Neuronal stem cell (in vitro differentiated cells): ENCODE measurements around the gene EFNA5.

Experiments
- DNase-seq: peaks from one replicate; pipeline ENCODE4 v3.0.0-alpha.2; 2013; ENCODE audit warnings: low spot score
- H2AFZ ChIP-seq: one replicate; pipeline ENCODE4 v1.6.1; 2013; ENCODE audit warnings: mild to moderate bottlenecking, low read length, inconsistent platforms
- H2AK5ac ChIP-seq: 2 replicates; pipeline ENCODE4 v1.6.1; 2013; ENCODE audit warnings: low read depth, mild to moderate bottlenecking, inconsistent platforms, low read length, moderate library complexity, mixed read lengths
- H2BK120ac ChIP-seq: 2 replicates; pipeline ENCODE4 v1.6.1; 2013; ENCODE audit warnings: low read depth, mild to moderate bottlenecking, inconsistent platforms, low read length, moderate library complexity, mixed read lengths
- H2BK12ac ChIP-seq: one replicate; pipeline ENCODE4 v1.6.1; 2013; ENCODE audit warnings: low read length, inconsistent platforms
- H2BK15ac ChIP-seq: 2 replicates; pipeline ENCODE4 v1.6.1; 2013; ENCODE audit warnings: mild to moderate bottlenecking, low read length, inconsistent platforms, mixed read lengths
- H2BK5ac ChIP-seq: one replicate; pipeline ENCODE4 v1.6.1; 2013; ENCODE audit warnings: inconsistent platforms, mild to moderate bottlenecking, low read length, moderate library complexity
- H3K14ac ChIP-seq: one replicate; pipeline ENCODE4 v1.6.1; 2013; ENCODE audit warnings: low read length, inconsistent platforms
- H3K18ac ChIP-seq: 2 replicates; pipeline ENCODE4 v1.6.1; 2013; ENCODE audit warnings: low read length, inconsistent platforms
- H3K23ac ChIP-seq: 2 replicates; pipeline ENCODE4 v1.6.1; 2013; ENCODE audit warnings: low read depth, mild to moderate bottlenecking, mixed read lengths, low read length, inconsistent platforms; ENCODE audit not compliant: poor library complexity
- H3K27ac ChIP-seq: replicated peaks from 3 replicates; pipeline ENCODE4 v1.5.1; 2013; ENCODE audit warnings: low read length, inconsistent platforms
- H3K27me3 ChIP-seq, 3 experiments: 2 replicates each; pipeline ENCODE4 v1.6.1; 2013; ENCODE audit warnings: low read length in 3 of 3, mild to moderate bottlenecking in 2 of 3, inconsistent platforms in 1 of 3, low read depth in 1 of 3, mixed read lengths in 1 of 3, moderate library complexity in 1 of 3; ENCODE audit not compliant: control insufficient read depth in 3 of 3, insufficient read depth in 3 of 3
- H3K36me3 ChIP-seq, 2 donors: replicated peaks in 1 of 2; 2 replicates each; pipeline ENCODE4 v1.6.1; 2013; ENCODE audit warnings: low read length in 2 of 2; ENCODE audit not compliant: control insufficient read depth in 2 of 2, insufficient read depth in 2 of 2
- H3K4ac ChIP-seq: 2 replicates; pipeline ENCODE4 v1.6.1; 2013; ENCODE audit warnings: inconsistent platforms, mild to moderate bottlenecking, low read length, moderate library complexity
- H3K4me1 ChIP-seq, 2 donors: 1 replicate in 1 of 2; 2 replicates in 1 of 2; pipeline ENCODE4 v1.6.1; 2013; ENCODE audit warnings: low read length in 2 of 2, low read depth in 1 of 2; ENCODE audit not compliant: control insufficient read depth in 2 of 2, insufficient read depth in 1 of 2
- H3K4me2 ChIP-seq: one replicate; pipeline ENCODE4 v1.6.1; 2013; ENCODE audit warnings: mild to moderate bottlenecking, low read length, inconsistent platforms; ENCODE audit not compliant: insufficient read depth, poor library complexity, severe bottlenecking
- H3K4me3 ChIP-seq, 2 donors: 2 replicates each; pipeline ENCODE4 v1.5.1; 2013; ENCODE audit warnings: low read length in 2 of 2, mild to moderate bottlenecking in 2 of 2, inconsistent platforms in 1 of 2, moderate library complexity in 1 of 2
- H3K79me1 ChIP-seq: one replicate; pipeline ENCODE4 v1.6.1; 2013; ENCODE audit warnings: low read depth, mild to moderate bottlenecking, inconsistent platforms, low read length, moderate library complexity
- H3K9ac ChIP-seq: one replicate; pipeline ENCODE4 v1.6.1; 2013; ENCODE audit warnings: mild to moderate bottlenecking, low read depth, low read length, inconsistent platforms; ENCODE audit not compliant: poor library complexity
- H3K9me3 ChIP-seq, 2 donors: replicated peaks in 1 of 2; 2 replicates each; pipeline versions ENCODE3 to v1.6.1; 2013; ENCODE audit warnings: low read length in 2 of 2, mild to moderate bottlenecking in 2 of 2, inconsistent platforms in 1 of 2, low read depth in 1 of 2, mixed read lengths in 1 of 2, moderate library complexity in 1 of 2; ENCODE audit not compliant: control insufficient read depth in 2 of 2, insufficient read depth in 1 of 2
- H4K8ac ChIP-seq: one replicate; pipeline ENCODE4 v1.6.1; 2013; ENCODE audit warnings: low read depth, mild to moderate bottlenecking, inconsistent platforms, low read length, moderate library complexity
- H4K91ac ChIP-seq: one replicate; pipeline ENCODE4 v1.6.1; 2013; ENCODE audit warnings: low read length, low read depth, mild to moderate bottlenecking, inconsistent platforms; ENCODE audit not compliant: poor library complexity
- WGBS, 2 donors: extraction: QIAGEN DNeasy Blood & Tissue Kit; methylation state at CpG; one replicate each; pipeline ENCODE4 v1.1.7; 2013; ENCODE audit warnings: missing lambda C conversion rate in 2 of 2, mixed read lengths in 1 of 2; ENCODE audit not compliant: insufficient read length in 2 of 2, insufficient replicate concordance in 1 of 2; ENCODE audit errors: extremely low coverage in 2 of 2; 5-methylcytosine and 5-hydroxymethylcytosine counted together

The EFNA5 gene

DNA sequence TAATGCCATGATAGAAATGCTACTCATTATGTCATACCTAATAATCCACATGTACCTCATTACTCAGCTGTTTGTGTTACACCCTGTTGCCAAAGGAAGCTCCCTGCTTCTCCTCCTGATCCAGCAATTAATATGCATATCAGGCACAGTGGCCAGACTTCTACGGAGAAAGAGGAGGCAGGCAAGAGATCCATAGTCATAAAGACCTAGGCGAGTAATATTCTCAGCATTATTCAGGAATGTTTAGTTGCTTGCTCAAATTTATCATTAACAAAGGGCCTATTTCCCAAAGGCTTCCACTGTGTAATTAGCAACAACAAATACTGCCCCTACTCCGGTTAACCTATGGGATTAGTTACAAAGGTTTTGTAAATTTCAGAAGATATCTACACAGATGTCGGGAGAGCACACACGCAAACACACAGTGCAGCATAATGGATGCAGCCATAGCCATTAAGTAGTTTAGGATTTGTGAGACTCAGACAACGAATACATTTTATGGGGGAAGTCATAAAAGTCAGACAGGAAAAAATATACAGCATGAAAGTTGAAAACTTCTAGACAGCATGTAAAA is 192.6 kb downstream of the EFNA5 start:
- no peak overlapping the region for H3K14ac ChIP-seq
- no peak overlapping the region for H2BK15ac ChIP-seq
- H3K4ac ChIP-seq: no peak overlapping the region
- H3K27me3 ChIP-seq: no peaks in the 10 kb centered on the region
- peaks cover 4 to 23% of the 10 kb centered on the region in 2 donors for H3K36me3 ChIP-seq
- H3K4me2 ChIP-seq: no peak overlapping the region
- H4K8ac ChIP-seq: no peak overlapping the region
- no peak overlapping the region for H2BK12ac ChIP-seq
- no peak overlapping the region for H3K18ac ChIP-seq
- no peak for DNase-seq
- H3K27ac ChIP-seq: no peak overlapping the region
- no peak overlapping the region for H2BK5ac ChIP-seq
- peaks cover 11 to 17% of the 10 kb centered on the region in 2 donors for H3K4me1 ChIP-seq
- no peak overlapping the region for H3K4me3 ChIP-seq
- H3K9ac ChIP-seq: no peak overlapping the region
- WGBS, 2 donors: no CpG with 5 or more reads among the region's 6 CpGs
- H3K79me1 ChIP-seq: peaks cover 2% of the 10 kb centered on the region
- no peak overlapping the region for H4K91ac ChIP-seq
- H2BK120ac ChIP-seq: no peak overlapping the region
- no peak overlapping the region for H2AK5ac ChIP-seq
- no peaks in the 10 kb centered on the region for H3K9me3 ChIP-seq
- H3K23ac ChIP-seq: no peak overlapping the region
- no peak overlapping the region for H2AFZ ChIP-seq

DNA sequence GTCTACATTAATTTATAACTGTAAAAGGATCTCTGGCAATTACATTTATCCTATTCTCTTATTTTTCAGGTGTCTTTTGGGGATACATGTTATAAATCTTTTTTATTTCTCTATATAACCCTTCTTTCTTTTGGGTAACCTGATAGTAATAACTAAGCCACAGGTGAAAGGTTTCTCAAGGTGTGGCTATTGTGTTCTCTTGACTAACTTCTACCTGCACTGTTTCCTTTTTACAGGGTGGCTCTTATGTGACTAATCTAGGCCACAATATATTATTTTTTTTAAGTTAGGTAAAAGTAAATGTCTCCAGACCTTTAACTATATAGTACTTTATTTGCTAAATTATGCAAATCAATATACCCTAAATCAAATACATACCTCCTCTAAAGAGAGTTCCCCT is 193.2 kb downstream of the EFNA5 start:
- H2BK12ac ChIP-seq: no peak overlapping the region
- H2BK15ac ChIP-seq: no peak overlapping the region
- H3K4ac ChIP-seq: no peak overlapping the region
- no peak overlapping the region for H4K91ac ChIP-seq
- no peak overlapping the region for H2AK5ac ChIP-seq
- no peaks in the 10 kb centered on the region for H3K9me3 ChIP-seq
- no peak overlapping the region for H4K8ac ChIP-seq
- H3K4me2 ChIP-seq: no peak overlapping the region
- H3K18ac ChIP-seq: no peak overlapping the region
- peaks cover 15 to 19% of the 10 kb centered on the region in 2 donors for H3K4me1 ChIP-seq
- H3K27ac ChIP-seq: no peak overlapping the region
- no peak overlapping the region for H3K4me3 ChIP-seq
- no peak overlapping the region for H2BK120ac ChIP-seq
- no peak overlapping the region for H3K23ac ChIP-seq
- no peaks in the 10 kb centered on the region for H3K27me3 ChIP-seq
- no peak overlapping the region for H2BK5ac ChIP-seq
- H3K79me1 ChIP-seq: peaks cover 2% of the 10 kb centered on the region
- no peak overlapping the region for H3K14ac ChIP-seq
- no peak overlapping the region for H2AFZ ChIP-seq
- no peak overlapping the region for H3K9ac ChIP-seq
- DNase-seq: no peak
- H3K36me3 ChIP-seq: peaks cover 4 to 23% of the 10 kb centered on the region in 2 donors

GRCh38 chr5:107476783-107477182 is 194.0 kb downstream of the EFNA5 start:
- Histone ChIP-seq H4K8ac (no peak overlapping the region), H3K4me2 (no peak overlapping the region), H3K14ac (no peak overlapping the region), H3K9ac (no peak overlapping the region), H3K4ac (no peak overlapping the region), H3K23ac (no peak overlapping the region), H3K18ac (no peak overlapping the region), H2BK15ac (no peak overlapping the region), H3K27ac (no peak overlapping the region), H4K91ac (no peak overlapping the region), H3K9me3 (no peaks in the 10 kb centered on the region), H3K27me3 (no peaks in the 10 kb centered on the region), H2AK5ac (no peak overlapping the region), H3K4me1 (peaks cover 15 to 20% of the 10 kb centered on the region in 2 donors), H3K36me3 (peaks cover 4 to 23% of the 10 kb centered on the region in 2 donors), H2BK120ac (no peak overlapping the region), H3K4me3 (no peak overlapping the region), H2BK12ac (no peak overlapping the region), H2BK5ac (no peak overlapping the region), H3K79me1 (peaks cover 2% of the 10 kb centered on the region), H2AFZ (no peak overlapping the region)
- WGBS, 2 donors: no CpG with 5 or more reads among the region's 1 CpG
- no peak for DNase-seq

- Histone ChIP-seq H3K9me3 (no peaks in the 10 kb centered on the region), H3K4me1 (peaks cover 23% of the 10 kb centered on the region in 2 donors), H3K4me3 (no peak overlapping the region), H3K18ac (no peak overlapping the region), H3K79me1 (peaks cover 2% of the 10 kb centered on the region), H3K14ac (no peak overlapping the region), H2BK15ac (no peak overlapping the region), H4K91ac (no peak overlapping the region), H3K4ac (no peak overlapping the region), H3K23ac (no peak overlapping the region), H2BK5ac (no peak overlapping the region), H2AFZ (no peak overlapping the region), H4K8ac (no peak overlapping the region), H3K27ac (no peak overlapping the region), H2BK12ac (no peak overlapping the region), H3K27me3 (no peaks in the 10 kb centered on the region), H2BK120ac (no peak overlapping the region), H3K36me3 (peaks cover 1 to 10% of the 10 kb centered on the region in 2 donors), H2AK5ac (no peak overlapping the region), H3K4me2 (no peak overlapping the region), H3K9ac (no peak overlapping the region)
- DNase-seq: no peak
- WGBS, 2 donors: no CpG with 5 or more reads among the region's 4 CpGs
Measured at GRCh38 chr5:107474716-107475489, 195.8 kb downstream of the EFNA5 start.
